ENCODE data around the gene GAB1.

GAB1 gene

DNA sequence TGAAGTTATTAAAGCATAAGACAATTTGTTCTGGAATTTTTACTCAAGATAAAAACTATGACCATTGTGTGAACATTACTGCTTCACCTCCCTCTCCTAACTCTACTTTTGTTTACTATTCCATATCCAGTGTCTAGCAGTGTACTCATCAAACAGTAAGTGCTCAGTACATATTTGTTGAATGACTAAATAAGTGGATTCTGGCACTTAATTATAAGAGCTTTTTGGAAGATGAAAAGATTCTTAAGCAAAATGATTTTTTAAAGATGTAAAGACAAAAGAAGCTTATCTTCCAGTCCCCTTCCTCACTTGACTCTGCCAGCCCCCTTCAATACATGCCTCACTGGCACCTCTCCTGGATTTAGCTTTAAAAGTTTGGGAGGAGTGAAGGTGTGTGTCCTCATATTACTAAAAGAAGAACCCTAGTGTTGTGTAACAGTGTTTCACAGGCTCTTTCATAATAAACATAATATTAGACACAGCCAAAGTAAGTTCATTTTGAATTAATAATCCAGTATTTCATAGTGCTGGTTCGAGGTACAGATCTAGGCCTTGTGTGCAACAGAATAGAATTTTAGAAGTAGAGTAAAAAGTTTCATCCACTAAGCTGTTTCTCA is 53.0 kb downstream of the GAB1 start:
- no peak for DNase-seq (ENCODE audit: low read depth)

GRCh38 chr4:143390764-143391163 is 54.1 kb downstream of the GAB1 start:
- DNase-seq (ENCODE audit: low read depth): no peak

- DNase-seq (ENCODE audit: low read depth): no peak
These were observed 54.6 kb downstream of the GAB1 start for GRCh38 chr4:143391261-143391660.

DNA sequence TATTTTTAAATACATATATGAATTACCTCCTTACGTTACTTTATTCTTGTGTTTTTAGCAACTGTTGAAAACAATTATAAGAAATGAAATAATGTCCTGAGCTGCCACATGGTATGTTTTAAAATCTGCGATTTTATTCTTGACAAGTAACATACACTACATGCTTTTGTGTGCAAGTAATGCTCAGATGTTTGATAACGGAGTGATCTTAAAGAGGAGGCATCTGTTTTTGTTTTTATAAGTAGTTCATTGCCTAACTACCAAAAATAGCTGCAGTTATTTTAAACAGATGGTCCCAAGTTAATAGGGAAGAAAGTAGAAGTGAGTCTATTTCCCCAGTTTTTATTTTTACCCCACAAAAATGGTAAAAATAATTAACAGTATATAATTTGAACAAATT is 55.2 kb downstream of the GAB1 start:
- DNase-seq (ENCODE audit: low read depth): no peak

GRCh38 chr4:143393195-143393594 is 56.5 kb downstream of the GAB1 start:
- no peak for DNase-seq (ENCODE audit: low read depth)

DNA sequence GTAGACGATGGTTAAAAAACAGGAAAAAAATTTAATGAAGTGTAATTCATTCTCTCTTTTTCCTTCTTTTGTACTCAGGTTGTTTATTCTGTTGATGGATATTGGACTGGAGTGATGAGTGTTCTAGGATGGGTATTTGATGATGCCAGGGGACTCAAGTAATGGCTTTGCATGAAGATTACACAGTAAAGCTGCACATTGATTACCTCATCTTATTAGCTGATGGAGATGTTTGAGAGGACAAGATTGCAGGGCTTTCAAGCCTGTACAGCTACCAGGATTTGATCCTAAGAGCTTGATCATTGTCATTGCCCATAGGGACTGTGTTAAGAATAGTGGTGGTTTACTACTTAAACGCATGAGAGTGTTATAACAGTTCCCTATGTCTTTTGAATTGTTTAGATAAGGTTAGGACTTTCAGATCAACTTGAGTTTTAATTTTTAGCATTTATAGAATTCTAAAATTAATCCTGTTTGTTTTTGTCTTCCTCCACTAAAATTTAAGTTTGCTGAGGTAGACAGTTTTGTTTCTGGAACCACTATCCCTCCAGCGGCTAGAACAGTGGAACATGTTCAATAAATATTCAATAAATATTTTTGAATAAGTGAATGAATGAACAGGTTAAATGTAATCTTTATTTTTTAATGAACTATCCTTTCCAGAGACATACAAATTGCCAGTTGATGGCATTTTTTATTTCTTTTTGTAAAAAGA is 58.2 kb downstream of the GAB1 start:
- DNase-seq (ENCODE audit: low read depth): no peak

- no peak for DNase-seq (ENCODE audit: low read depth)
These were observed 60.0 kb downstream of the GAB1 start for GRCh38 chr4:143396695-143397094.

DNA sequence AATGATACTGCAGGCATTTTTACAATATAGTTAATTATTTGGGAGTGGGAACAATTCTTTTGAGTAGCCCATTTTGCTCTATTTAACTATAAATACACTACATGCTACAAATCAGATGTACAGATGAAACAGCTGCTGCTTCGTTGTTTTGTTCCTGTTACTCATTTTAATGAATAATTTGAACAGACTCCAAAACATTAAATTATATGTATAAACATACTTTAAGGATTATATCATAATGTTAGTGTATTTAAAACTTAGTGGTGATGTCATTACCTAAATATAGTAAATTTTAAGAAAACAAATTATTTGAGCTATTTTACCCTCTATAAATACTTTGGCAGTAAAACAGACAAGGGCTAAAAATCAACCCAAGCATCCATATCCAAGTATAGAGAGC is 60.7 kb downstream of the GAB1 start:
- no peak for DNase-seq (ENCODE audit: low read depth)

- no peak for DNase-seq (ENCODE audit: low read depth)
These were observed 61.2 kb downstream of the GAB1 start for GRCh38 chr4:143397887-143398286.

- no peak for DNase-seq (ENCODE audit: low read depth)
These were observed 62.7 kb downstream of the GAB1 start for GRCh38 chr4:143399113-143399949.

- no peak for DNase-seq (ENCODE audit: low read depth)
These were observed 63.4 kb downstream of the GAB1 start for GRCh38 chr4:143400082-143400481.

DNA sequence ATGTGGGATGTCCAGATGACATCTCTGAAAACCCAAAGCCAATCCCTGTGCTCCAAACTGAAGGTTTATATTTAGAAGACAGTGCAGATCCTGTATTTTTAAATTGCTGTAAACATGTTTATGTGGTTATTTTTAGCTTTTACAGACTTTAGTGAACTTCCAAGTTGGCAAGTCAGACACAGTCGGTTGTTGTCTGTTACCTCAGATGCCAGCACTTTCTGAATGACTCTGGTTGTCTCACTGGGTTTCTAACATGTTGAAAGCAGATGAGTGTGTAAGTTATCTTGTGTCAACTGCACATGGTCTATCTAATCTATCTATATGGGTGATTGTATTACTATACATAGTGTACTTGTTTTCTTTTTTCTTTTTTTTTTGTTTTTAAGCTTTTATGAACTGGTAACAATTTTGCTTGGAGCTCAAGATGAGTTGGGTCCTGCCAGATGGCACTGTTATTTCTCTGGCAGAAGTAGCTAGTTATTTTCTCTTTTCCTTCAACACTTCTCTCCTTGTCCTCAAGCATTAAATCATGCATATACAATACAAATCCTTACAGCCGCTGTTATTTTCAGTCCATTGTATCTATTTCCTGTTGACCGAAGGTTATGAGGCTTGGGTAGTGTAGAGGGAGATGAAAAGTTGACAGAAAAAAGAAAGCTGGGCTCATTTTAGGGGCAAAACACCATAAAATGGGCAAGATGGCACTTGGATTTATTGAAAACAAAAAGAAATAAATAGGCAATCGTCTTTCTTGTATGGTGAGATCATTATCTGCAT is 66.3 kb downstream of the GAB1 start:
- DNase-seq (ENCODE audit: low read depth): no peak

- no peak for DNase-seq (ENCODE audit: low read depth)
These were observed 66.8 kb downstream of the GAB1 start for GRCh38 chr4:143403553-143403820.

- DNase-seq (ENCODE audit: low read depth): no peak
These were observed 67.9 kb downstream of the GAB1 start for GRCh38 chr4:143404555-143404954.

DNA sequence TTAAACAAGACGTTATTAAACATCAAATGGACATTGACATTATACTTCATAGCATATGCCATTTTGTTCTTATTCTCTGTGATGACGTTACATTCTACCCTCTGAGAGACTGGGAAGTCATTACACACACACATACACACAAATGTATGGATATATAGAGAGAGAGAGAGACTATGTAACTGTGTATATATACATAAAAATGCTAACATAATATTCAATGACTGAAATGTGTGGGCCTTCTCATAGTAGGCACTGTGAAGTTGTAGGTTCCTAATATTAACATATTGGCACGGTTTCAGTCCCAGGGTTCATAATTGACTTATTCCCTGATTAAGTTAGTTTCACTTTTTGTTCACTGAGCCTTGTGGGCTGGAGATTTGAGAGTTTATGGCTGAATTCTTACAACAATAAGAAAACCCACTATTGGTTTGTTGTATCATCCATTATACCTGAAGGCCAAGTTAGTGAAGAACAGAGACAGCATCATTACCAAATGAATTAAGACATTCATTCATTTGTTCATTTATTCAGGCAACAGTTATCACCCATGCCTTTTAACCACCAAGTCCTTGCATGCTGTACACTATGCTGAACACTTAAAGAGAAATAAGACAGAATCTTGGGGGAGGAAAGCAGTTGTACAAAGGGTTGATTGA is 68.5 kb downstream of the GAB1 start:
- no peak for DNase-seq (ENCODE audit: low read depth)

DNA sequence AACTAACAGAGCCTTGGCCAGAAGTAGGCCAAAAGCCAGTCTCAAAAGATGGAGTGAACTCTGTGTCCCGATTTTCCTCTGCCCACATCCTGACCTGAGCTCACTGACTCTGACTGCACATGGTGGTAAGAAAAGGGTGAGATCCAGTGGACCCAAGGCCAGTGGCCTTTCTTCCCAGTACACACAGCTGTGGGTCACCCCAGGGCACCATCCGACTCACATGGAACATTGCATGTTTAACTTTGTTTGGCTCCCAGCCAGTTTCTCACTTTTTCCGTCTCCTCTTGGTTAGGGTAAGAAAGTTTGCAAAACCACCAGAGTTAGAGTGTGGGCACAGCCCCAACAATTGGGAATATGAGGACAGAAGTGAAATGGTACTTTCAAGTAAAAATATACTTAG is 69.8 kb downstream of the GAB1 start:
- DNase-seq (ENCODE audit: low read depth): no peak

- DNase-seq (ENCODE audit: low read depth): no peak
These were observed 70.8 kb downstream of the GAB1 start for GRCh38 chr4:143407474-143407873.

- no peak for DNase-seq (ENCODE audit: low read depth)
These were observed 71.2 kb downstream of the GAB1 start for GRCh38 chr4:143407888-143408287.

- no peak for DNase-seq (ENCODE audit: low read depth)
These were observed 73.3 kb downstream of the GAB1 start for GRCh38 chr4:143410015-143410414.

DNA sequence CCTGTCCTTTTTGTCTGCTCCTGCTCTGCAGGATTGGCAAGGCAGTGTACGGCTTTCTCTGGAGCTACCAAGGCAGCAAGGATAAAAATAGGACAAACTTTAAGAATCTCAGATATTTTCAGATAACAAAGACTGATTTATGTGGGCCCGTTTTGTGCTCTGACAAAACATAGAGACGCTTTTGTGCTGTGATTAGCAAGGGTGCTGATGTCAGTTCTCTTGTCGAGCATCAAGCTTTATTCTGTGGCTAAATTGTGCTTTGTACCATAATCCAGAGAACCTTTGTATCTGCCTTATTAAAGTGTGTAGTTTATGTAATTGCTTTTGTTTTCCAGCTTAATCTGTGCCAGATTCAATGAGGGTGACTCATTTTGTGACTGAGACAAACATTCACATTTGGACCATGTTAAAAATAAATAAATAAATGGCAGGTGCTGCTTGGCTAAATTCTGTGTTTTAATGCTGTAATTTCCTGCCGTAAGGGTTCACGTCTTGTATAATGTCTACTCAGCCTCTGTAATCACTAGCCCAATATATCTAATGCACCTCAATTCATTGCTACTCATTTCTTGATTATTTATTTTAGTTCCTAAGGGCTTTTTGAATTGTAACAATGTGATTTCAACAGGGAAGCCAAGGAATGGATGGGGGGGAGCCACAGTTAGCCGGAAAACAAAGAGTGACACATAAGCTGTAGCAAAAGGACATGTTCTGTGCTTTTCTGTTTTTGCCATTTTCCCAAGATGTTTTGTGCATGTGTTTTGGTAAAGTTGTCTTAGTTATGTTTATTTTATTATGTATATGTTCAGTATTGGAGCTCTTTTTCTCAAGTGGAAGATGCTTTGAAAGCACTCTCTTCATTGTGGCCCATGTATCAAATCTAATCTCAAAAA is 75.1 kb downstream of the GAB1 start:
- DNase-seq (ENCODE audit: low read depth): no peak

- DNase-seq (ENCODE audit: low read depth): no peak
These were observed 75.7 kb downstream of the GAB1 start for GRCh38 chr4:143412420-143412758.
